GM23248 (cell line): ENCODE results near the gene RCL1. TPM values are rescaled to one million over a fixed set of nuclear protein-coding genes. Genes with fewer than 3 reads are reported as not detected.
A peak's percentile ranks its signal among the peaks of the same experiment; 100 is the strongest.

Experiments used
- DNase-seq: peaks from one replicate; pipeline ENCODE4 v3.0.0-alpha.2; 2015
- H2AFZ ChIP-seq: fragments of 200-600 bp; sonication (generic); 2 replicates; pipeline ENCODE4 v1.6.1; 2016; ENCODE audit warnings: antibody characterized with exemption
- H3F3A ChIP-seq: fragments of 200-600 bp; sonication (generic); 2 replicates; pipeline ENCODE4 v1.6.1; 2016; ENCODE audit warnings: mild to moderate bottlenecking, antibody characterized with exemption, mixed run types; ENCODE audit not compliant: insufficient read depth
- H3K27ac ChIP-seq: fragments of 200-600 bp; sonication (generic); 2 replicates; pipeline ENCODE4 v1.5.1; 2016; ENCODE audit warnings: mild to moderate bottlenecking
- H3K27me3 ChIP-seq: fragments of 200-600 bp; sonication (generic); replicated peaks from 2 replicates; pipeline ENCODE4 v1.6.1; 2016; ENCODE audit warnings: mild to moderate bottlenecking; ENCODE audit not compliant: insufficient read depth
- H3K36me3 ChIP-seq: fragments of 200-600 bp; sonication (generic); 2 replicates; pipeline ENCODE4 v1.6.1; 2016; ENCODE audit warnings: low read depth, mild to moderate bottlenecking
- H3K4me1 ChIP-seq: fragments of 200-600 bp; sonication (generic); 2 replicates; pipeline ENCODE4 v1.6.1; 2016; ENCODE audit warnings: mild to moderate bottlenecking; ENCODE audit not compliant: insufficient read depth
- H3K4me2 ChIP-seq: fragments of 200-600 bp; sonication (generic); one replicate; pipeline ENCODE4 v1.6.1; 2016; ENCODE audit warnings: mild to moderate bottlenecking; ENCODE audit not compliant: unreplicated experiment
- H3K4me3 ChIP-seq: fragments of 200-600 bp; sonication (generic); 2 replicates; pipeline ENCODE4 v1.5.1; 2016; ENCODE audit warnings: mild to moderate bottlenecking
- H3K79me2 ChIP-seq: fragments of 200-600 bp; sonication (generic); 2 replicates; pipeline ENCODE4 v1.6.1; 2016; ENCODE audit warnings: mild to moderate bottlenecking; ENCODE audit not compliant: insufficient read depth
- H3K9ac ChIP-seq: fragments of 200-600 bp; sonication (generic); 2 replicates; pipeline ENCODE4 v1.6.1; 2016; ENCODE audit warnings: mild to moderate bottlenecking
- H3K9me2 ChIP-seq: fragments of 200-600 bp; sonication (generic); 2 replicates; pipeline ENCODE4 v1.6.1; 2016; ENCODE audit warnings: mixed run types, mild to moderate bottlenecking, moderate library complexity; ENCODE audit not compliant: insufficient read depth
- H3K9me3 ChIP-seq: fragments of 200-600 bp; sonication (generic); one replicate; pipeline ENCODE4 v1.6.1; 2017; ENCODE audit warnings: low read depth
- H4K20me1 ChIP-seq: fragments of 200-600 bp; sonication (generic); 2 replicates; pipeline ENCODE4 v1.6.0; 2016; ENCODE audit not compliant: insufficient read depth
- EZH2 ChIP-seq: fragments of 200-600 bp; sonication (generic); IDR thresholded peaks from 2 replicates; pipeline ENCODE4 v1.6.1; 2018; ENCODE audit warnings: antibody characterized with exemption, mild to moderate bottlenecking; ENCODE audit not compliant: insufficient read depth, poor library complexity, severe bottlenecking
- EZH2phosphoT487 ChIP-seq: fragments of 200-600 bp; sonication (generic); IDR thresholded peaks from 2 replicates; pipeline ENCODE4 v1.6.1; 2018; ENCODE audit warnings: antibody characterized with exemption, moderate library complexity, mild to moderate bottlenecking, low read depth; ENCODE audit not compliant: insufficient read depth
- WGBS, 2 experiments: methylation state at CpG; one replicate each; pipeline ENCODE4 v1.1.6; 2015 to 2017; ENCODE audit warnings: low lambda C conversion rate in 2 of 2, low coverage in 1 of 2; ENCODE audit errors: missing lambda C conversion rate in 2 of 2; 5-methylcytosine and 5-hydroxymethylcytosine counted together
- in situ Hi-C: fragments of 300-500 bp; cut with MboI; formaldehyde crosslinking; loops from 2 replicates; pipeline ENCODE4 v1.15.0; 2020
- polyA plus RNA-seq: library from polyadenylated mRNA; unstranded; fragments of >200 nt; fragmentation: Nextera tagmentation; extraction: Ambion mirVana; gene quantifications from 2 replicates; pipeline ENCODE4 v1.2.1, GENCODE V29; 2016
- total RNA-seq: library from RNA; depleted of rRNA; stranded (reverse); fragments of >200 nt; shearing (Covaris generic); gene quantifications from 2 replicates; pipeline ENCODE4 v1.2.3, GENCODE V29; 2014

Gene RCL1
- total and polyA plus RNA-seq, 2 experiments from 2014 or later: 7.7 to 7.8 TPM

- no peak overlapping the region for H3K4me2 ChIP-seq
- no peak overlapping the region for H3K9ac ChIP-seq
- no peaks in the 10 kb centered on the region for H3K79me2 ChIP-seq
- peaks cover 6% of the 10 kb centered on the region for H3F3A ChIP-seq
- 95 to 97% methylated on average over 2 of the region's 2 CpGs for WGBS, 2 experiments
- H3K9me2 ChIP-seq: no peaks in the 10 kb centered on the region
- TF ChIP-seq EZH2: no peak
- TF ChIP-seq EZH2phosphoT487: no peak
- H3K9me3 ChIP-seq: no peaks in the 10 kb centered on the region
- no peak overlapping the region for H2AFZ ChIP-seq
- H3K27ac ChIP-seq: no peak overlapping the region
- in situ Hi-C loops: no loop called here
- H3K4me1 ChIP-seq: peaks cover 17% of the 10 kb centered on the region
- no peak overlapping the region for H3K4me3 ChIP-seq
- DNase-seq: no peak
- no peaks in the 10 kb centered on the region for H3K27me3 ChIP-seq
- no peaks in the 10 kb centered on the region for H4K20me1 ChIP-seq
- no peaks in the 10 kb centered on the region for H3K36me3 ChIP-seq
These were observed 68.4 kb downstream of the RCL1 start for GRCh38 chr9:4861145-4861544.

GRCh38 chr9:4861736-4862451 lies 69.2 kb downstream of the RCL1 start:
- no peaks in the 10 kb centered on the region for H3F3A ChIP-seq
- WGBS, 2 experiments: 93 to 95% methylated on average over 7 of the region's 7 CpGs
- in situ Hi-C loops: no loop called here

GRCh38 chr9:4862506-4863250 lies 69.9 kb downstream of the RCL1 start:
- Histone ChIP-seq H3K4me1 (peaks cover 7% of the 10 kb centered on the region), H3K79me2 (no peaks in the 10 kb centered on the region), H3K9ac (no peak overlapping the region), H3K4me3 (no peak overlapping the region), H3K27ac (no peak overlapping the region), H3K9me3 (no peaks in the 10 kb centered on the region), H3K9me2 (no peaks in the 10 kb centered on the region), H3K4me2 (no peak overlapping the region), H4K20me1 (no peaks in the 10 kb centered on the region), H2AFZ (no peak overlapping the region), H3K36me3 (no peaks in the 10 kb centered on the region), H3F3A (no peaks in the 10 kb centered on the region), H3K27me3 (no peaks in the 10 kb centered on the region)
- no peak for TF ChIP-seq EZH2phosphoT487
- TF ChIP-seq EZH2: no peak
- WGBS, 2 experiments: 83 to 86% methylated on average over 6 of the region's 6 CpGs
- in situ Hi-C loops: no loop called here
- peak; percentile 49 for DNase-seq

More at GRCh38 chr9:4861736-4862451, 69.2 kb downstream of the RCL1 start:
- Histone ChIP-seq H2AFZ (no peak overlapping the region), H3K9ac (no peak overlapping the region), H3K9me3 (no peaks in the 10 kb centered on the region), H3K9me2 (no peaks in the 10 kb centered on the region), H3K4me2 (no peak overlapping the region), H3K79me2 (no peaks in the 10 kb centered on the region), H3K27ac (no peak overlapping the region), H3K4me1 (peaks cover 11% of the 10 kb centered on the region), H3K4me3 (no peak overlapping the region), H3K27me3 (no peaks in the 10 kb centered on the region), H3K36me3 (no peaks in the 10 kb centered on the region), H4K20me1 (no peaks in the 10 kb centered on the region)
- DNase-seq: no peak
- TF ChIP-seq EZH2phosphoT487 (no peak), EZH2 (no peak)

GRCh38 chr9:4864234-4864661 lies 71.5 kb downstream of the RCL1 start:
- H3F3A ChIP-seq: no peaks in the 10 kb centered on the region

More at GRCh38 chr9:4864234-4864661, 71.5 kb downstream of the RCL1 start:
- Histone ChIP-seq H3K4me2 (no peak overlapping the region), H3K36me3 (no peaks in the 10 kb centered on the region), H3K9me2 (no peaks in the 10 kb centered on the region), H3K4me3 (no peak overlapping the region), H2AFZ (no peak overlapping the region), H3K79me2 (no peaks in the 10 kb centered on the region), H3K27ac (no peak overlapping the region), H4K20me1 (no peaks in the 10 kb centered on the region), H3K9ac (no peak overlapping the region), H3K27me3 (no peaks in the 10 kb centered on the region), H3K4me1 (peaks cover 7% of the 10 kb centered on the region), H3K9me3 (no peaks in the 10 kb centered on the region)
- TF ChIP-seq EZH2: no peak
- no peak for TF ChIP-seq EZH2phosphoT487
- WGBS, 2 experiments: 97% methylated on average over 11 of the region's 11 CpGs
- in situ Hi-C loops: no loop called here
- DNase-seq: no peak
